GM21526 (cell line): ENCODE results near the gene DNAJC18.

Source experiments
- ATAC-seq: cut with Tn5 transposase; IDR thresholded peaks from one replicate; pipeline ENCODE4 v1.9.1; 2021; ENCODE audit warnings: moderate library complexity; ENCODE audit not compliant: unreplicated experiment, low FRiP score

Gene DNAJC18

GRCh38 chr5:139406963-139407362, 32.4 kb downstream of the DNAJC18 start:
- ATAC-seq: no peak

- no peak for ATAC-seq
Observed at GRCh38 chr5:139404484-139404840, 34.9 kb downstream of the DNAJC18 start.

GRCh38 chr5:139403787-139404483, 35.4 kb downstream of the DNAJC18 start, which contains the start of gene SPATA24:
Gene SPATA24, minus strand, starts transcription at chr5:139404089. Its CDS starts 29 bp downstream, at chr5:139404060.
- ATAC-seq: peak; percentile 80

GRCh38 chr5:139403418-139403786, 35.9 kb downstream of the DNAJC18 start:
- ATAC-seq: no peak

GRCh38 chr5:139402561-139403158, 36.7 kb downstream of the DNAJC18 start:
- ATAC-seq: no peak

DNA sequence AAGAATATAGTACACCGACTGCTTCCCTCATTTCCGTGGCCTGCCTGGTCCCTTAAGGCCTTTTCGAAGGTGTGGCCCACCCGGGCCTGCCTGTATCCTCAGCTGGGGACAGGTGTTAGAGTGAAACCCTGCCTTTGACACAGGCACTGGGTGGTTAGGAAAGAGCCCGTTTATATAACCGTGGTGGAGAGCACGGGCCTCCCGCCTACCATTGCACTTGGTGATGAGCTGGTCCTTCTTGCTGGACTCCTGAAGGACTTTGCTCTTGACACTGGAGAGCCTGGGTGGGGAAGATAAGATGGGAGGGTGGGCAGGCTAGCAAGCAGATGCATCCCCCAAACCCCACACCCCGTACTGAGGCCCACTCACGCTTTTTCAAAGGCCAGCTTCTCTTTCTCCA, 37.8 kb downstream of the DNAJC18 start:
- no peak for ATAC-seq

DNA sequence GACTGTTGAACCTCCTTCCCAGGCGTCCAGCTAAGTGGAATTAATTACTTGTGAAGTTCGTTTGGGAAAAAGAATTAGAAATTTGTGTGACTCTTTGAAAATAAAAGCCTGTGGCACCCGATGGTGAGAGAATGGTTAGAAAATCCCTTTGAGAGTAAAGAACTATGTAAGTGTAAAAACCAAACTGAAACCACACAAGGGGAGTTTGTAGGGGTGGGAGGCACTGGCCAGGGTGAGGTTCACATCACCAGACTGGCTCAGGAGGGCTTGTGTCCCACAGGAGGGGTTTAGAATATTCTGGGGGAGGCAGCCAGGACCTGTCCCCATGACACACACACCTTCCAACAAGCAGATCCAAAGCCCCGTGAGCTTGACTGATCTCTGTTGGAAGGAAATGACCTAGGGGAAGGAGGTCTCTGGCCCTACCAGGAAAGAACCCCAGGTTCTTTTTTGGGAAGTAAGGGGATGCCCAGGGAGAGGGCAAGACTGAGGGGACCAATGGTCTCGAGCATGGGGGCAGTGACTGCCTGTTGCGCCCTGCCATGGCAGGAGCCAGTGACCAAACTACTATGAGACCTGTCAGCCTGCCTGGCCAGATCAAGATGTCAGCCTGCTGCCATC, 39.7 kb downstream of the DNAJC18 start:
- no peak for ATAC-seq

DNA sequence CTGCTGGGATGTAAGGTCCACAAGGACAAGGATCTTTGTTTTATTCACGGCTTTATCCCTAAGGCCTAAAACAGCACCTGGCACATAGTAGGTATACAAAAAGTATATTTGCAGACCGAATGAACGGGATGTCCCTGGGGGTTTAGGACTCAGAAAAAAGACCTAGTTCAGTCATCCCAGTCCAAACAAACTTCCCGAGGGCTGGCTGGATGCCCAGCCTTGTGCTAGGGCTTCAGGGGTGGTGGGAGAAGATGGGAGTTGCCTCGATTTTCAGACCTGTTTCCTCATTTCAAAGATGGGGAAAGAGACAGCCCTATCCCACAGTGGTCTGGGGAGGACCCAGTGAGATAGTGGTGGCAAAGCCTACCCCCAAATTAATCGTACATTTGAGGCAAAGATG, 41.4 kb downstream of the DNAJC18 start:
- no peak for ATAC-seq

GRCh38 chr5:139396691-139397090, 42.6 kb downstream of the DNAJC18 start:
- no peak for ATAC-seq

GRCh38 chr5:139395844-139396640, 43.3 kb downstream of the DNAJC18 start:
- ATAC-seq: no peak

GRCh38 chr5:139394654-139395566, 44.4 kb downstream of the DNAJC18 start, which contains the start of gene PROB1:
Gene PROB1, minus strand, starts transcription at chr5:139395104. Its CDS starts 23 bp downstream, at chr5:139395081.
- ATAC-seq: no peak

GRCh38 chr5:139394123-139394653, 45.1 kb downstream of the DNAJC18 start:
- no peak for ATAC-seq

- ATAC-seq: no peak
Observed at GRCh38 chr5:139393497-139394122, 45.7 kb downstream of the DNAJC18 start.

DNA sequence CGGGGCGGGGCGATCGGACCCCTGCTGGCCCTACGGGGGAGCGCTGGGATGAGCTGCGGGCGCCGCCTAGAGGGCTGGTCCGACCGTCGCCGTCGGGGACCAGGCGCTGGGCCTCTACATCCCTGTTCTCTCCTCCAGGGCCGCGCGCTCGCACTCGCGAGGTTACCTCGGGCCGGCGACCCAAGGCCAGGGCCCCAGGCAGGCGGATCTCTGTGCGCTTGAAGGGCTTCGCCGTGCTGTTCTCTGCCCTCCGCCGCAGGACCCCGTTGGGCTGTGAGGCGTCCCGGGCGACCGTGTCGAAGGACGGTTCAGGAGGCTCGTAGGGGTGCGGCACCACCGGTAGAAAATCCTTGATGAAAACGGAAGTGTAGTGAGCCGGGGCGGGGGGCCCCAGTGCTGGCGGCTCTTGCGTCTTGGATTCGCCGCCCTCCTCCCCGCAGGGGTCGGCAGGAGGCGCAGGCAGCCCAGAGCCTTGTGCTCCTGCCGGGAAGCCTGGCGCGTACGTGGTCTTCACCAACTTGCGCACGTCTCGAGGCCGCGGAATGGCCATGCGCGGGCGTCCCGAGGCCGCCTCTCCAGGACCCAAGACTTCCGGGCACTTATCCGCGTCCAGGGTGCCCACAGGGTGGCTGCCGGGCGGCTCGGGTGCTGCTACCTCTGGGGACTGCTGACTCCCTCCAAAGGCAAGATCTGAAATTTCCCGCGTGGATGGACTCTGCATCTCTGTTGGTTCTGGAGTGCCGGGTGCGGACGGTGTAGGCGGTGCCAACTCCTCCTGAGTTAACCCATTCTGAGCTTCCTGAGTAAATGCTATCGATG, 46.4 kb downstream of the DNAJC18 start:
- ATAC-seq: peak; percentile 46

DNA sequence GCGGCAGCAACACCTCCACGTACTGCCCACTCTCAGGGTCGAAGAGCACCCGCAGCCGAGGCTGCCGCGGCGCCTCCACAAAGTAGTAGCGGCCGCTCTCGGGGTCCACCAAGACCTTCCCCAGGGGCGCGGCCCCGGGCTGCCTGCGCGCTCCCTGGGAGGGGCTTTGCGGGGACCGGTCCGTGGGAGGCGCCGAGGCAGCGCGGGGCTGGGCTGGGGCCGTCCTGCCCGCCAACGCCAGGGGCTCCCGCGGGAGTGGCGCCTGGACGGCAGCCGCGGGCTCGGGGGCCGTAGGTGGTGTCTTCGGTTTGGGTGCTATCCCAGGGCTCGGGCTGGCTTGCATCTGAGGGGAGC, 47.0 kb downstream of the DNAJC18 start:
- ATAC-seq: no peak

DNA sequence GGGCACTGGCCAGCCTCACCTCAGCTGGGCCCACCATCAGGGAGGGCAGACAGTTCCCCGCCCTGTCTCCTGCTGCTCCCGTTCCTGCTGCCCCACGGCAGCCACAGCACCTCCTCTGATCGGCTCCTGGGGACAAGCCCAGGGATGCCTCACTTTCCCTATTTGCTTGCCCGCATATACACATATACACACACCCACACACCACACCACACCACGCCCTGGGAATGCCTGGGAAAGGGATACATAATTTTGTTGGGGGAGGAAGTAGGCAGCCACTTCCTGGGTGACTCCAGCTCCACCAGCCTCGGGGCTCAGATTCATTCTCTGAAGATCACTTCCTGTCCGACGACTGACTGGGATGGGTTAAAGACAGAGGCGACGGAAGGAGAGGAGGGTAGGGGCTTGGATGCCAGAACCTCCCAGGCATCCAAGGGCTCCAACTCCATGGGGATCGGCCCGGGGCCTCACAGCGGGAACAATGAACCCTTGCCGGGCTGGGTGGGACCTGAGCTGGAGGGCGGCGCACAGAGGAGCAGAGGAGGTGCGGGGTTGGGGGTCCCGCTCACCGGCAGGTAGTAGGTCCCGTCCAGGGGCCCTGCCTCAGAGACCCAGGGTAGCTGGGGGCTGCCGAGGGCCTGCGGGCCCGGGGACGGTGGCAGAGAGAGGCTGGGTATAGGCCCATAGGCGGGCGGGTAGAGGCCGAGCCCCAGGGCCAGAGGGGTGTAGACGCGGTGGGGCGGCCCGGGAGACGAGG, 47.6 kb downstream of the DNAJC18 start:
- no peak for ATAC-seq

DNA sequence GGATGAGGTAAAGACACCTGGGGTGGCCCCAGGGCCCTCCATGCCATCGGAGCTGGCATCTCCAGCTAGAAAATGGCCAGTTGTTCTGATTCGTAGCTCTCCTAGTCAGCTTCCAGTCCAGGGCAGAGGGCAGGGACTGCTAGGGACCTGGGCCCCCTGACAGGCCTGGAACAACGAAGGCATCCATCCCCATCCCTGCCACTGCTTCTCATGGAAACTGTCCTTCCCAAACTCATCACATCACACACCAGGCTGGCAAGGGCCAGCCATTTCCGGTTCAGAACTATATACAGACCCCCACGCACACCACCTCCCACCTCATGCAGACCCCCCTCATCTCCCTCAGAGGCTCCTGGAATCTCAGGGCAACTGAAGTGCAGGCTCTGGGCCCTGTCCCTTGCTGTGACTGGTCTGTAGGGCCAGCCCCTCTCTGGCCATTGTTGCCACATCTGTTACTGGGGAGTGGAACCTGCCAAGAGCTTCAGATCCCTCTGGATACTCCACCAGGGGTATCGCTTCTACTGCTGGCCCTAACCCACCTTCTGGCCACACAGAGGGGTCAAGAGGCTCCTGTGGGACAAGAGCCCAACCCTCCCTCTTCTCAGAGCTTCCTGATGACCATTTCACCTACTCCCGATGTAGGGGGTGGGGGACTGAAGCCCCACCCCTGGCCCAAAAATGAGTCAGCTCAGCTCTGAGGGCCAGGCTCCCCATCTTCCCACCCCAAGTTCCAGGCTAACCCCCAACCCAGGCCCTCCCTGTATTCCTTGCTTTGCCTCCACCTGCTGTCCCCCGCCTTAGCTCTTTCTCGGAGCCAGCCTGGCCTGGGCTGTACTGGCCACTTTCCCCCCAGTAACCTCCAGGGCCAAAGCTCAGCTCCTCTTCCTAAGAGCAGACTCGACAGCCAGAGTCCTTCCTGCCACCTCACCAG, 48.4 kb downstream of the DNAJC18 start:
- ATAC-seq: no peak
